Neuronal stem cell (in vitro differentiated cells): Measurements from ENCODE around the gene TLR8.

Source experiments
- DNase-seq: peaks from one replicate; pipeline ENCODE4 v3.0.0-alpha.2; 2013; ENCODE audit warnings: low spot score
- H2AFZ ChIP-seq: one replicate; pipeline ENCODE4 v1.6.1; 2013; ENCODE audit warnings: mild to moderate bottlenecking, low read length, inconsistent platforms
- H2AK5ac ChIP-seq: 2 replicates; pipeline ENCODE4 v1.6.1; 2013; ENCODE audit warnings: low read depth, mild to moderate bottlenecking, inconsistent platforms, low read length, moderate library complexity, mixed read lengths
- H2BK120ac ChIP-seq: 2 replicates; pipeline ENCODE4 v1.6.1; 2013; ENCODE audit warnings: low read depth, mild to moderate bottlenecking, inconsistent platforms, low read length, moderate library complexity, mixed read lengths
- H2BK12ac ChIP-seq: one replicate; pipeline ENCODE4 v1.6.1; 2013; ENCODE audit warnings: low read length, inconsistent platforms
- H2BK15ac ChIP-seq: 2 replicates; pipeline ENCODE4 v1.6.1; 2013; ENCODE audit warnings: mild to moderate bottlenecking, low read length, inconsistent platforms, mixed read lengths
- H2BK5ac ChIP-seq: one replicate; pipeline ENCODE4 v1.6.1; 2013; ENCODE audit warnings: inconsistent platforms, mild to moderate bottlenecking, low read length, moderate library complexity
- H3K14ac ChIP-seq: one replicate; pipeline ENCODE4 v1.6.1; 2013; ENCODE audit warnings: low read length, inconsistent platforms
- H3K18ac ChIP-seq: 2 replicates; pipeline ENCODE4 v1.6.1; 2013; ENCODE audit warnings: low read length, inconsistent platforms
- H3K23ac ChIP-seq: 2 replicates; pipeline ENCODE4 v1.6.1; 2013; ENCODE audit warnings: low read depth, mild to moderate bottlenecking, mixed read lengths, low read length, inconsistent platforms; ENCODE audit not compliant: poor library complexity
- H3K27ac ChIP-seq: replicated peaks from 3 replicates; pipeline ENCODE4 v1.5.1; 2013; ENCODE audit warnings: low read length, inconsistent platforms
- H3K27me3 ChIP-seq, 3 experiments: 2 replicates each; pipeline ENCODE4 v1.6.1; 2013; ENCODE audit warnings: low read length in 3 of 3, mild to moderate bottlenecking in 2 of 3, inconsistent platforms in 1 of 3, low read depth in 1 of 3, mixed read lengths in 1 of 3, moderate library complexity in 1 of 3; ENCODE audit not compliant: control insufficient read depth in 3 of 3, insufficient read depth in 3 of 3
- H3K36me3 ChIP-seq, 2 donors: replicated peaks in 1 of 2; 2 replicates each; pipeline ENCODE4 v1.6.1; 2013; ENCODE audit warnings: low read length in 2 of 2; ENCODE audit not compliant: control insufficient read depth in 2 of 2, insufficient read depth in 2 of 2
- H3K4ac ChIP-seq: 2 replicates; pipeline ENCODE4 v1.6.1; 2013; ENCODE audit warnings: inconsistent platforms, mild to moderate bottlenecking, low read length, moderate library complexity
- H3K4me1 ChIP-seq, 2 donors: 1 replicate in 1 of 2; 2 replicates in 1 of 2; pipeline ENCODE4 v1.6.1; 2013; ENCODE audit warnings: low read length in 2 of 2, low read depth in 1 of 2; ENCODE audit not compliant: control insufficient read depth in 2 of 2, insufficient read depth in 1 of 2
- H3K4me2 ChIP-seq: one replicate; pipeline ENCODE4 v1.6.1; 2013; ENCODE audit warnings: mild to moderate bottlenecking, low read length, inconsistent platforms; ENCODE audit not compliant: insufficient read depth, poor library complexity, severe bottlenecking
- H3K4me3 ChIP-seq, 2 donors: 2 replicates each; pipeline ENCODE4 v1.5.1; 2013; ENCODE audit warnings: low read length in 2 of 2, mild to moderate bottlenecking in 2 of 2, inconsistent platforms in 1 of 2, moderate library complexity in 1 of 2
- H3K79me1 ChIP-seq: one replicate; pipeline ENCODE4 v1.6.1; 2013; ENCODE audit warnings: low read depth, mild to moderate bottlenecking, inconsistent platforms, low read length, moderate library complexity
- H3K9ac ChIP-seq: one replicate; pipeline ENCODE4 v1.6.1; 2013; ENCODE audit warnings: mild to moderate bottlenecking, low read depth, low read length, inconsistent platforms; ENCODE audit not compliant: poor library complexity
- H3K9me3 ChIP-seq, 2 donors: replicated peaks in 1 of 2; 2 replicates each; pipeline versions ENCODE3 to v1.6.1; 2013; ENCODE audit warnings: low read length in 2 of 2, mild to moderate bottlenecking in 2 of 2, inconsistent platforms in 1 of 2, low read depth in 1 of 2, mixed read lengths in 1 of 2, moderate library complexity in 1 of 2; ENCODE audit not compliant: control insufficient read depth in 2 of 2, insufficient read depth in 1 of 2
- H4K8ac ChIP-seq: one replicate; pipeline ENCODE4 v1.6.1; 2013; ENCODE audit warnings: low read depth, mild to moderate bottlenecking, inconsistent platforms, low read length, moderate library complexity
- H4K91ac ChIP-seq: one replicate; pipeline ENCODE4 v1.6.1; 2013; ENCODE audit warnings: low read length, low read depth, mild to moderate bottlenecking, inconsistent platforms; ENCODE audit not compliant: poor library complexity
- WGBS, 2 donors: extraction: QIAGEN DNeasy Blood & Tissue Kit; methylation state at CpG; one replicate each; pipeline ENCODE4 v1.1.7; 2013; ENCODE audit warnings: missing lambda C conversion rate in 2 of 2, mixed read lengths in 1 of 2; ENCODE audit not compliant: insufficient read length in 2 of 2, insufficient replicate concordance in 1 of 2; ENCODE audit errors: extremely low coverage in 2 of 2; 5-methylcytosine and 5-hydroxymethylcytosine counted together

Gene TLR8

DNA sequence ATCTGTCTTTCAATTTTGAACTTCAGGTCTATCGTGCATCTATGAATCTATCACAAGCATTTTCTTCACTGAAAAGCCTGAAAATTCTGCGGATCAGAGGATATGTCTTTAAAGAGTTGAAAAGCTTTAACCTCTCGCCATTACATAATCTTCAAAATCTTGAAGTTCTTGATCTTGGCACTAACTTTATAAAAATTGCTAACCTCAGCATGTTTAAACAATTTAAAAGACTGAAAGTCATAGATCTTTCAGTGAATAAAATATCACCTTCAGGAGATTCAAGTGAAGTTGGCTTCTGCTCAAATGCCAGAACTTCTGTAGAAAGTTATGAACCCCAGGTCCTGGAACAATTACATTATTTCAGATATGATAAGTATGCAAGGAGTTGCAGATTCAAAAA lies 19.9 kb upstream of the TLR8 start:
- Histone ChIP-seq H2BK15ac (no peak overlapping the region), H3K27me3 (peaks cover 0 to 10% (median 0%) of the 10 kb centered on the region in 3 experiments), H3K79me1 (no peaks in the 10 kb centered on the region), H3K18ac (no peak overlapping the region), H3K36me3 (no peaks in the 10 kb centered on the region), H3K4me2 (no peak overlapping the region), H3K9me3 (no peaks in the 10 kb centered on the region), H2BK120ac (no peak overlapping the region), H3K27ac (no peak overlapping the region), H3K14ac (no peak overlapping the region), H3K4me1 (no peaks in the 10 kb centered on the region), H3K4ac (no peak overlapping the region), H4K91ac (no peak overlapping the region), H2AFZ (no peak overlapping the region), H2BK12ac (no peak overlapping the region), H3K9ac (no peak overlapping the region), H3K4me3 (no peak overlapping the region), H3K23ac (no peak overlapping the region), H2BK5ac (no peak overlapping the region), H2AK5ac (no peak overlapping the region), H4K8ac (no peak overlapping the region)
- no CpG with 5 or more reads among the region's 3 CpGs for WGBS, 2 donors
- DNase-seq, result no peak

DNA sequence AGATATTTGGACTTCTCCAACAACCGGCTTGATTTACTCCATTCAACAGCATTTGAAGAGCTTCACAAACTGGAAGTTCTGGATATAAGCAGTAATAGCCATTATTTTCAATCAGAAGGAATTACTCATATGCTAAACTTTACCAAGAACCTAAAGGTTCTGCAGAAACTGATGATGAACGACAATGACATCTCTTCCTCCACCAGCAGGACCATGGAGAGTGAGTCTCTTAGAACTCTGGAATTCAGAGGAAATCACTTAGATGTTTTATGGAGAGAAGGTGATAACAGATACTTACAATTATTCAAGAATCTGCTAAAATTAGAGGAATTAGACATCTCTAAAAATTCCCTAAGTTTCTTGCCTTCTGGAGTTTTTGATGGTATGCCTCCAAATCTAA lies 19.3 kb upstream of the TLR8 start:
- no CpG with 5 or more reads among the region's 2 CpGs for WGBS, 2 donors
- H3K18ac ChIP-seq, result no peak overlapping the region
- no peaks in the 10 kb centered on the region for H3K9me3 ChIP-seq
- no peak overlapping the region for H2BK120ac ChIP-seq
- no peaks in the 10 kb centered on the region for H3K79me1 ChIP-seq
- no peak overlapping the region for H2BK5ac ChIP-seq
- H3K14ac ChIP-seq, result no peak overlapping the region
- no peak overlapping the region for H3K4ac ChIP-seq
- H2AK5ac ChIP-seq, result no peak overlapping the region
- no peak overlapping the region for H3K4me3 ChIP-seq
- H2BK12ac ChIP-seq, result no peak overlapping the region
- H3K36me3 ChIP-seq, result no peaks in the 10 kb centered on the region
- H3K4me1 ChIP-seq, result no peaks in the 10 kb centered on the region
- H3K23ac ChIP-seq, result no peak overlapping the region
- no peak overlapping the region for H4K8ac ChIP-seq
- no peak for DNase-seq
- H3K27ac ChIP-seq, result no peak overlapping the region
- no peak overlapping the region for H3K4me2 ChIP-seq
- H3K27me3 ChIP-seq, result peaks cover 0 to 6% (median 0%) of the 10 kb centered on the region in 3 experiments
- H2AFZ ChIP-seq, result no peak overlapping the region
- H2BK15ac ChIP-seq, result no peak overlapping the region
- no peak overlapping the region for H3K9ac ChIP-seq
- H4K91ac ChIP-seq, result no peak overlapping the region

DNA sequence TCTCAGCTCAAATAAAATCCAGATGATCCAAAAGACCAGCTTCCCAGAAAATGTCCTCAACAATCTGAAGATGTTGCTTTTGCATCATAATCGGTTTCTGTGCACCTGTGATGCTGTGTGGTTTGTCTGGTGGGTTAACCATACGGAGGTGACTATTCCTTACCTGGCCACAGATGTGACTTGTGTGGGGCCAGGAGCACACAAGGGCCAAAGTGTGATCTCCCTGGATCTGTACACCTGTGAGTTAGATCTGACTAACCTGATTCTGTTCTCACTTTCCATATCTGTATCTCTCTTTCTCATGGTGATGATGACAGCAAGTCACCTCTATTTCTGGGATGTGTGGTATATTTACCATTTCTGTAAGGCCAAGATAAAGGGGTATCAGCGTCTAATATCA lies 18.7 kb upstream of the TLR8 start:
- WGBS, 2 donors, result no CpG with 5 or more reads among the region's 3 CpGs
- Histone ChIP-seq H3K4me2 (no peak overlapping the region), H3K79me1 (no peaks in the 10 kb centered on the region), H2BK120ac (no peak overlapping the region), H3K27ac (no peak overlapping the region), H3K4me1 (no peaks in the 10 kb centered on the region), H3K23ac (no peak overlapping the region), H2AFZ (no peak overlapping the region), H2BK15ac (no peak overlapping the region), H3K4me3 (no peak overlapping the region), H3K4ac (no peak overlapping the region), H3K9me3 (no peaks in the 10 kb centered on the region), H2BK12ac (no peak overlapping the region), H3K36me3 (no peaks in the 10 kb centered on the region), H2AK5ac (no peak overlapping the region), H3K27me3 (peaks cover 0 to 8% (median 0%) of the 10 kb centered on the region in 3 experiments), H2BK5ac (no peak overlapping the region), H3K18ac (no peak overlapping the region), H3K9ac (no peak overlapping the region), H3K14ac (no peak overlapping the region), H4K8ac (no peak overlapping the region), H4K91ac (no peak overlapping the region)
- DNase-seq, result no peak

DNA sequence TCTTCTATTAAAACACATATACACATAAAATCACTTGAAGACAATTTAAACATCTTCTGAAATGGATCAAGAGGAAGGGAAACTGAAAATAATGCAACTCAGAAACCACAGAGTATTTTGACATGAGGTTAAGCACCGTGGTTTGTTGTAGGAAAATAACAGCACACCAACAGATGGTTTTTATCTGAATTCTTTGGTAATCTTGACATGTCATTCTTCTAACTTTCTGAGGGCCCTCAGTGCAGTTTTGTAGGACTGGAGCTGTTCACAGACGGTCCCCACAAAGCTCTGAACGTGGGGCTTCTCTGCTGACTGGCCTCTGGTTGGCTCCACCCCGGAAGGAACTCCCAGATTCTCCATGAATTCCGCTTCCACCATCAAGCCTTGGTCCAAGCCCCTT lies 16.0 kb upstream of the TLR8 start:
- H3K27ac ChIP-seq, result no peak overlapping the region
- H3K4me2 ChIP-seq, result no peak overlapping the region
- no peak overlapping the region for H4K91ac ChIP-seq
- no peak overlapping the region for H3K18ac ChIP-seq
- H3K4me3 ChIP-seq, result no peak overlapping the region
- H3K79me1 ChIP-seq, result no peaks in the 10 kb centered on the region
- H2BK120ac ChIP-seq, result no peak overlapping the region
- no peaks in the 10 kb centered on the region for H3K4me1 ChIP-seq
- H2AFZ ChIP-seq, result no peak overlapping the region
- H3K36me3 ChIP-seq, result no peaks in the 10 kb centered on the region
- no peak overlapping the region for H4K8ac ChIP-seq
- no peak overlapping the region for H3K4ac ChIP-seq
- H2AK5ac ChIP-seq, result no peak overlapping the region
- no peak overlapping the region for H2BK12ac ChIP-seq
- no peak overlapping the region for H2BK15ac ChIP-seq
- peaks cover 0 to 12% (median 0%) of the 10 kb centered on the region in 3 experiments for H3K27me3 ChIP-seq
- no peak overlapping the region for H3K23ac ChIP-seq
- WGBS, 2 donors, result no CpG with 5 or more reads among the region's 5 CpGs
- H3K9me3 ChIP-seq, result no peaks in the 10 kb centered on the region
- no peak overlapping the region for H2BK5ac ChIP-seq
- DNase-seq, result no peak
- no peak overlapping the region for H3K14ac ChIP-seq
- no peak overlapping the region for H3K9ac ChIP-seq
